Neural cell (in vitro differentiated cells): ENCODE measurements around the gene MMP7. TPM values are rescaled to one million over a fixed set of nuclear protein-coding genes. Genes with fewer than 3 reads are reported as not detected.
"Not testable (repeated sequence)": the region's sequence is repeated elsewhere in the genome, so short reads cannot be mapped to it uniquely, and the experiment has no call there.

Experiments
- H2AFZ ChIP-seq: fragments of 200-600, 300-800 bp; sonication (generic), shearing (Covaris generic); 2 replicates; pipeline ENCODE4 v1.6.0; 2014; ENCODE audit warnings: low read depth, mild to moderate bottlenecking, antibody characterized with exemption, low read length, moderate library complexity
- H3F3A ChIP-seq: fragments of 200-600 bp; shearing (Covaris generic); 2 replicates; pipeline ENCODE4 v1.6.1; 2016; ENCODE audit warnings: mild to moderate bottlenecking, moderate library complexity, mixed read lengths, antibody characterized with exemption, low read length; ENCODE audit not compliant: insufficient read depth, poor library complexity, severe bottlenecking
- H3K27ac ChIP-seq: fragments of 200-600, 300-800 bp; sonication (generic), shearing (Covaris generic); 2 replicates; pipeline ENCODE4 v1.5.1; 2014; ENCODE audit warnings: mild to moderate bottlenecking, low read length, moderate library complexity
- H3K27me3 ChIP-seq: fragments of 300-800, 200-600 bp; sonication (generic), shearing (Covaris generic); 2 replicates; pipeline ENCODE4 v1.6.0; 2014; ENCODE audit warnings: mild to moderate bottlenecking, low read depth, low read length, moderate library complexity; ENCODE audit not compliant: insufficient read depth
- H3K36me3 ChIP-seq: fragments of 300-800, 200-600 bp; sonication (generic), shearing (Covaris generic); 2 replicates; pipeline ENCODE4 v1.5.1; 2014; ENCODE audit warnings: mild to moderate bottlenecking, antibody characterized with exemption, low read length, moderate library complexity; ENCODE audit not compliant: insufficient read depth
- H3K4me2 ChIP-seq: fragments of 300-800, 200-600 bp; sonication (generic), shearing (Covaris generic); 2 replicates; pipeline ENCODE4 v1.6.0; 2014; ENCODE audit warnings: mild to moderate bottlenecking, low read length
- H3K4me3 ChIP-seq: fragments of 300-800, 200-600 bp; sonication (generic), shearing (Covaris generic); 2 replicates; pipeline ENCODE4 v1.5.1; 2014; ENCODE audit warnings: mild to moderate bottlenecking, low read length, moderate library complexity
- H3K79me2 ChIP-seq: fragments of 200-600 bp; shearing (Covaris generic); replicated peaks from 2 replicates; pipeline ENCODE4 v1.6.0; 2014; ENCODE audit warnings: mild to moderate bottlenecking, low read length, moderate library complexity; ENCODE audit not compliant: insufficient read depth
- H3K9ac ChIP-seq: fragments of 300-800, 200-600 bp; sonication (generic), shearing (Covaris generic); 2 replicates; pipeline ENCODE4 v1.6.1; 2016; ENCODE audit warnings: mild to moderate bottlenecking, low read length, mixed read lengths
- H3K9me2 ChIP-seq: fragments of 200-600 bp; shearing (Covaris generic); 2 replicates; pipeline ENCODE4 v1.6.1; 2016; ENCODE audit warnings: mild to moderate bottlenecking, low read length, mixed read lengths; ENCODE audit not compliant: insufficient read depth
- H3K9me3 ChIP-seq: fragments of 200-600, 300-800 bp; sonication (generic), shearing (Covaris generic); 2 replicates; pipeline ENCODE4 v1.6.1; 2016; ENCODE audit warnings: mild to moderate bottlenecking, mixed run types, low read length, moderate library complexity, mixed read lengths
- H4K20me1 ChIP-seq: fragments of 200-600 bp; shearing (Covaris generic); 2 replicates; pipeline ENCODE4 v1.6.1; 2016; ENCODE audit warnings: mild to moderate bottlenecking, mixed run types; ENCODE audit not compliant: insufficient read depth
- EP300 ChIP-seq: fragments of 450-650 bp; conservative IDR thresholded peaks from 2 replicates; pipeline ENCODE4 v1.6.1; 2014; ENCODE audit warnings: antibody characterized with exemption, mild to moderate bottlenecking, moderate library complexity; ENCODE audit not compliant: poor library complexity, severe bottlenecking
- EZH2 ChIP-seq: fragments of 200-600, 300-800 bp; shearing (Covaris generic), sonication (generic); IDR thresholded peaks from 2 replicates; pipeline ENCODE4 v1.6.1; 2014; ENCODE audit warnings: antibody characterized with exemption, low read length, borderline replicate concordance, mild to moderate bottlenecking; ENCODE audit not compliant: insufficient read depth, poor library complexity, severe bottlenecking
- MXI1 ChIP-seq: fragments of 450-650 bp; conservative IDR thresholded peaks from 2 replicates; pipeline ENCODE4 v1.6.1; 2014; ENCODE audit warnings: antibody characterized with exemption, mild to moderate bottlenecking; ENCODE audit not compliant: poor library complexity, severe bottlenecking
- POLR2AphosphoS5 ChIP-seq: IDR thresholded peaks from 2 replicates; pipeline ENCODE4 v1.6.1; 2012
- RAD21 ChIP-seq: fragments of 450-650 bp; conservative IDR thresholded peaks from 2 replicates; pipeline ENCODE4 v1.6.1; 2014; ENCODE audit warnings: antibody characterized with exemption, mild to moderate bottlenecking, moderate library complexity
- SMC3 ChIP-seq: fragments of 450-650 bp; conservative IDR thresholded peaks from 2 replicates; pipeline ENCODE4 v1.6.1; 2014; ENCODE audit warnings: antibody characterized with exemption, mild to moderate bottlenecking, moderate library complexity; ENCODE audit not compliant: poor library complexity
- TAF1 ChIP-seq: IDR thresholded peaks from 2 replicates; pipeline ENCODE4 v1.6.1; 2012; ENCODE audit warnings: low read depth
- polyA plus RNA-seq: library from polyadenylated mRNA; depleted of rRNA; stranded (reverse); fragments of >200 nt; gene quantifications from 2 replicates; pipeline ENCODE4 v1.2.3, GENCODE V29; 2014
- TF ChIP-seq, protein P1 (sequence below): fragments of 450-650 bp; IDR thresholded peaks from 2 replicates; pipeline ENCODE4 v1.5.1; 2014; ENCODE audit warnings: antibody characterized with exemption, mild to moderate bottlenecking, moderate library complexity; ENCODE audit not compliant: poor library complexity, severe bottlenecking

MMP7 gene
- polyA plus RNA-seq, 1 donor from 2014 or later, result not detected

DNA sequence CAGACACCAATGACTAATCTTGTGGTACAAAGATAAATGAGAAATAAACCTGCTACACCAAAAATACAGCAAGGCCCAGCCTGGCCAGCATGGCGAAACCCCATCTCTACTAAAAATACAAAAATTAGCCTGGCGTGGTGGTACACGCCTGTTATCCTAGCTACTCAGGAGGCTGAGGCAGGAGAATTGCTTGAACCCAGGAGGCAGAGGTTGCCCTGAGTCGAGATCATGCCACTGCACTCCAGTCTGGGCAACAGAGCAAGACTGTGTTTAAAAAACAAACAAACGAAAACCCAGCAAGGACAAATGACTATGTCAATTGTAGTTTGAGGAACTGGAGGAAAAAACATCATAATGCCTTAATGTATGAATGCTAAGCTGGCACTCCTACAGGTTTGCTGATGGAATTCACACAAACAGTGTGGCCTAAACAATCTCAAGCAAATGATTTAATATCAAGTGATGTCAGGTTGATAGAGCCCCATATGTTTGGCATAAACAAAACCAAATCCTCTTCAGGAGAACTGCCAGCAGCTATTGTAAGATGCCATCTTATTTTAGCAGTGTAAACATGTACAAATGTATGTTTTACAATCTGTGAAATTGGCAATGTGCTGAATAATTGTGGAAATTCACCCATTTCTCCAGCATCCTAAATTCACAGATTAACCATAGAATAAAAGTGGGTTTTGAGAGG lies 20.0 kb downstream of the MMP7 start:
- no peak overlapping the region for H3K4me3 ChIP-seq
- no peaks in the 10 kb centered on the region for H3K9me2 ChIP-seq
- H3F3A ChIP-seq, result no peaks in the 10 kb centered on the region
- H3K27me3 ChIP-seq, result no peaks in the 10 kb centered on the region
- H3K9ac ChIP-seq, result no peak overlapping the region
- no peaks in the 10 kb centered on the region for H3K36me3 ChIP-seq
- TF ChIP-seq RAD21 (no peak), POLR2AphosphoS5 (no peak), EZH2 (no peak), TAF1 (no peak), SMC3 (no peak)
- no peak overlapping the region for H2AFZ ChIP-seq
- no peaks in the 10 kb centered on the region for H3K79me2 ChIP-seq
- H3K9me3 ChIP-seq, result no peaks in the 10 kb centered on the region
- no peak overlapping the region for H3K4me2 ChIP-seq
- H3K27ac ChIP-seq, result no peak overlapping the region
- H4K20me1 ChIP-seq, result no peaks in the 10 kb centered on the region

DNA sequence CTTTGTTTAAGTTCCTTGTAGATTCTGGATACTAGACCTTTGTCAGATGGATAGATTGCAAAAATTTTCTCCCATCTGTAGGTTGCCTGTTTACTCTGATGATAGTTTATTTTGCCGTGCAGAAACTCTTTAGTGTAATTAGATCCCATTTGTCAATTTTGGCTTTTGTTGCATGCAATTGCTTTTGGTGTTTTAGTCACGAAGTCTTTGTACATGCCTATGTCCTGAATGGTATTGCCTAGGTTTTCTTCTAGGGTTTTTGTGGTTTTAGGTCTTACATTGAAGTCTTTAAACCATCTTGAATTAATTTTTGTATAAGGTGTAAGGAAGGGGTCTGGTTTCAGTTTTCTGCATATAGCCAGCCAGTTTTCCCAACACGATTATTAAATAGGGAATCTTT lies 27.7 kb downstream of the MMP7 start:
- H3K9ac ChIP-seq, H3K4me2 ChIP-seq, H3K9me2 ChIP-seq, H3K36me3 ChIP-seq, H3K79me2 ChIP-seq, H2AFZ ChIP-seq, H3K9me3 ChIP-seq, H4K20me1 ChIP-seq, H3F3A ChIP-seq, H3K4me3 ChIP-seq, H3K27me3 ChIP-seq, H3K27ac ChIP-seq: not testable (repeated sequence)

DNA sequence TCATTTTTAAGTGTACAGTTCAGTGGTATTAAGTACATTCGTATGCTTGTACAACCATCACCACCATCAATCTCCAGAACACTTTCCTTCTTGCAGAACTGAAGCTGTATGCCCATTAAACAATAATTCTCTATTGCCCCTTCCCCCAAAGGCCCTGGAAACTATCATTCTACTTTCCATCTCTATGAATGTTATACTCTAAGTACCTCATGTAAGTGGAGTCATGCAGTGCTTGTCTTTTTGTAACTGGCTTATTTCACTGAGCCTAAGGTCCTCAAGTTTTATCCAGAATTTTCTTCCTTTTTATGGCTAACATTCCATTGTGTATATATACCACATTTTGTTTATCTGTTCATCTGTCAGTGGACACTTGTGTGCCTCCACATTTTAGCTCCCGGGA lies 29.7 kb downstream of the MMP7 start:
- no peak overlapping the region for H3K4me3 ChIP-seq
- H3K9me3 ChIP-seq, result no peaks in the 10 kb centered on the region
- no peaks in the 10 kb centered on the region for H3K79me2 ChIP-seq
- H3F3A ChIP-seq, result no peaks in the 10 kb centered on the region
- no peaks in the 10 kb centered on the region for H3K9me2 ChIP-seq
- H3K9ac ChIP-seq, result no peak overlapping the region
- H3K4me2 ChIP-seq, result no peak overlapping the region
- no peak overlapping the region for H2AFZ ChIP-seq
- H3K36me3 ChIP-seq, result no peaks in the 10 kb centered on the region
- TF ChIP-seq RAD21 (no peak), EP300 (no peak), POLR2AphosphoS5 (no peak), TAF1 (no peak)
- TF ChIP-seq, protein P1, sequence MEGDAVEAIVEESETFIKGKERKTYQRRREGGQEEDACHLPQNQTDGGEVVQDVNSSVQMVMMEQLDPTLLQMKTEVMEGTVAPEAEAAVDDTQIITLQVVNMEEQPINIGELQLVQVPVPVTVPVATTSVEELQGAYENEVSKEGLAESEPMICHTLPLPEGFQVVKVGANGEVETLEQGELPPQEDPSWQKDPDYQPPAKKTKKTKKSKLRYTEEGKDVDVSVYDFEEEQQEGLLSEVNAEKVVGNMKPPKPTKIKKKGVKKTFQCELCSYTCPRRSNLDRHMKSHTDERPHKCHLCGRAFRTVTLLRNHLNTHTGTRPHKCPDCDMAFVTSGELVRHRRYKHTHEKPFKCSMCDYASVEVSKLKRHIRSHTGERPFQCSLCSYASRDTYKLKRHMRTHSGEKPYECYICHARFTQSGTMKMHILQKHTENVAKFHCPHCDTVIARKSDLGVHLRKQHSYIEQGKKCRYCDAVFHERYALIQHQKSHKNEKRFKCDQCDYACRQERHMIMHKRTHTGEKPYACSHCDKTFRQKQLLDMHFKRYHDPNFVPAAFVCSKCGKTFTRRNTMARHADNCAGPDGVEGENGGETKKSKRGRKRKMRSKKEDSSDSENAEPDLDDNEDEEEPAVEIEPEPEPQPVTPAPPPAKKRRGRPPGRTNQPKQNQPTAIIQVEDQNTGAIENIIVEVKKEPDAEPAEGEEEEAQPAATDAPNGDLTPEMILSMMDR, result no peak
- H3K27me3 ChIP-seq, result no peaks in the 10 kb centered on the region
- H3K27ac ChIP-seq, result no peak overlapping the region
- no peaks in the 10 kb centered on the region for H4K20me1 ChIP-seq

DNA sequence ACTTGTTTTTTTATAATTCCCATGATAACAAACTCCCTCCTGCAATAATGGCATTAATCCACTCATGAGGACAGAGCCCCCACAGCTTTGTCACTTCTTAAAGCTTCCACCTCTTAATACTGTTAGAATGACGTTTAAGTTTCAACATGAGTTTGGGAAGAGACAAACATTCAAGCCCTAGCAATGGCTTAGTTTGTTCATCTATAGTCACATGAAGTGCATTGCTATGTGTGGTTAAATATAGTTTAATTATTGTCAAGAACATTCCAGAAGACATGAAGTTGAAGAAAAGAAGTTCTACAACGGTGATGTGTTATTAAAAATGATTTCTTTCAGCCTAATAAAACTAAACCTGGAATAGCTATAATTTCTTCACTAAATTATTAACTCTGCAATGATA lies 30.6 kb downstream of the MMP7 start:
- Histone ChIP-seq H3K9me2 (no peaks in the 10 kb centered on the region), H3K9ac (no peak overlapping the region), H3K27ac (no peak overlapping the region), H3K79me2 (no peaks in the 10 kb centered on the region), H3K9me3 (no peaks in the 10 kb centered on the region), H3K4me2 (no peak overlapping the region), H4K20me1 (no peaks in the 10 kb centered on the region), H3K36me3 (no peaks in the 10 kb centered on the region), H3K27me3 (no peaks in the 10 kb centered on the region), H3K4me3 (no peak overlapping the region), H3F3A (no peaks in the 10 kb centered on the region), H2AFZ (no peak overlapping the region)
- TF ChIP-seq, protein P1, result no peak
- TF ChIP-seq RAD21 (no peak), MXI1 (no peak), TAF1 (no peak), SMC3 (no peak)
